GM21515 (cell line): ENCODE data around the gene OR2J2.
"Not testable (repeated sequence)": the region's sequence is repeated elsewhere in the genome, so short reads cannot be mapped to it uniquely, and the experiment has no call there.

ENCODE experiments used
- ATAC-seq: cut with Tn5 transposase; IDR thresholded peaks from one replicate; pipeline ENCODE4 v1.9.1; 2021; ENCODE audit not compliant: unreplicated experiment

Gene OR2J2

DNA sequence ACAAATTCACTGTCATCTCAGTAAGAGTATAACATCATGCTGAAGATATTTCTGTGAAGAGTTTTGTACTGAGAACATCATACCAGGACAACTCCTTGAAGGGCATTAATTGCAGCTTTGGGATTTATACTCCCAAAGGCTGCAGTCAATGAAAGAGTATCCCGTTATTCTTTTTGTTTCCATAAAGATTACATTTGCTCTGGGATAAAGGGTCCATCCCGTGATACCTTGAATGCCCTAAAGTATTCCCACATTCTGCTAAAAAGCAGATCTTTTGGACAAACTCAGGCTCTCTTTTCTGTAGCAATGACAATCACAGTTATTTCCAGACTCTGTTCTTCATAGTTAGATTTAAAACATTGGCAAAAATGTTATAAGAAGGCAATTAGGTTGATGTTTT lies at the start of gene OR2J2:
Gene OR2J2, plus strand, starts transcription at position 301 of the 400 bp plus-strand sequence. CDS start 2,729 bp downstream, outside the sequence.
- not testable (repeated sequence) for ATAC-seq

DNA sequence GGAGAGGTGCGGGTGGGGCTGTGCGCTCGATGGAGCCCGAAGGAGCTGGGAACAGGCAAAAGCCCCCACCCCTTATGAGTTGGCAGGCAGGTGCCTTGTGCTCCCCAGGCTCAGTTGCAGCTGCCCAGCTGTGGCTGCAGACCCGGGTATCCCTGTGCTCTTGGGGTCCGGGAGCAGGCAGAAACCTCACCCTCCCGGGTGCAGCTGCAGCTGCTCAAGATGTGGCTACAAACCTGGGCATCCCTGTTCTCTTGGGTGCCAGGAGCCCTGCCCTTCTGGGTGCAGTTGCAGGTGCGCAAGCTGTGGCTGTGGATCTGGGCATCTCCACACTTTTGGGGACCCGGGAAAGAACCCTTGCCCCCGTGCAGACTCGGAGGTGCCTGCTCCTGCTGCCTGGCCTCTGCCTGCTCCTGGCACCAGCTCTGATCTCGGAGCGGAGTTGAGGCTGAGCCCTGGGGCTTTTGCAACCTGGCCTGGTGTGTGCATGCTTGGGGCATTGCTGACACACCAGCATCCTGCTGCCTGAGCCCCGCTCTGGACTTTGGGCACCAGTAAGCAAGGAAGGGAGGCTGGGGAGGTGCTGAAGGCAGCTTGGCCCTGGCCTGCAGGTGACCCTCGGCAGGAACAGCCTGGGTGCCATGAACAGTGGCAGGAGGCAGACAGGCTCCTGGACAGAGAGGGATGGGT lies 41.2 kb upstream of the OR2J2 start:
- ATAC-seq: no peak

DNA sequence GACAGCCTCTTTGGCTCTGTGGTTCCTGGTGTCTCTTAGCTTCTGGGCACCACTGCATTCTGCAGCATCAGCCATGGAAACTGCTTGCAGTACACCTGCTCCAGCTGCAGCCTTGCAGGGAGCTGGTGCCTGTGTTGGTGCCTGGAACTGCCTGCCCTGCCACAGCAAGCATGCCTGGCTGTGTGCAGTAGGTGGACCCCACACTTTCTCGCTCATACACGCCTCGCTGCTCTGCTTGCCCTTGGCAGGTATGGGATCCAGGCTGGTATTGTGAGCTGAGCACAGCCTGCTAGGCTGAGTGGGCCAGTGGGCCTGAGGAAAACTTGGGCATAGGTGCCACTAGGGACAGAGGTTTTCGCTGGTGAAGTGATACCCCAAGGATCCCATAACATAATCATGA lies 40.1 kb upstream of the OR2J2 start:
- ATAC-seq: no peak

DNA sequence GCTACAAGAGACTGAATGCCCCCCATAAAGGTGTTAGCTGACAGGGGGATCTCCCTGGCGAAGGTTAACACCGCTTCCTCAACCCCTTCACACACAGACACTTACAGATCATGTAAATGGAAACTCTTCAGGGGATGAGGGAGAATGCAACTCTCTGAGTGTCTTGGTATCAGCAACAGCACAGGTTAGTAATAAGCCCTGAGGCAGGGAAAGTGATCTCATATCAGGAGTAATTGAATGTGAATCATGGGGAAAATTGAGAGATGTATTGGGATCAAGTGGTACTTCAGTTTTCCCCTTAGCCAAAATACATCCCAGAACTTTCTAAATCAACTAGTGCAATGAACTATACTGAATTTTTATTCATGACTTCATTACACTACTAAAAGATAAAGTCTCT lies 39.0 kb upstream of the OR2J2 start:
- ATAC-seq: no peak

DNA sequence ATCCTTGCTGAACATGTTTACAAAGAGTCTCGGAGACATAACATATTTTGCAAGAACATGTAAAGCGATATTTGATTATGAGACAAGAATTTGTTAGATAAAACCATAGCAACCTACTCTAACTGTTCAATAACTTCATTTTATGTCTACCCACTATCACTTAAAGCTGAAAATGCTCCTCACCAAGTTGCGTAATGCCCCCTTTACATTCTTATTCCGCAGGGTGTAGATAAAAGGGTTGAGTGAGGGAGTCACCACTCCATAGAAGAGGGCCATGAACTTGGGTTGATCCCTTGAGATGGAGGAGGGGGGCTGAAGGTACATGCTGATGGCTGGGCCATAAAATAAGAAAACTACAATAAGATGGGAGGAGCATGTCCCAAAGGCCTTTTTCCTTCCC lies 33.0 kb upstream of the OR2J2 start:
- ATAC-seq: no peak

DNA sequence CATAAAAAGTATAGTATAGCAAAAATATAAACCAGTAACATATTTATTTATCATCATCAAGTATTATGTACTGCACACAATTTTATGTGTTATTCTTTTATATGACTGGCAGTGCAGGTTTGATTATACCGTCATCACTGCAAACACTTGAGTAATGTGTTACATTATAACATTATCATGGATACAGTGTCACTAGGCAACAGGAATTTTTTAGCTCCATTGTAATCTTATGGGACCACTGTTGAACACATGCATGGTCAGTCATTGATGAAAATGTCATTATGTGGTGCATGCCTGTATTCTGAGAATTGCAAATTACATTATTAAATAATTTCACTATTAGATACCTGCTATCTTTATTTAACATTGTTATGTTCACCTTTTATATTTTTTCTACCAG lies 29.1 kb upstream of the OR2J2 start:
- no peak for ATAC-seq

DNA sequence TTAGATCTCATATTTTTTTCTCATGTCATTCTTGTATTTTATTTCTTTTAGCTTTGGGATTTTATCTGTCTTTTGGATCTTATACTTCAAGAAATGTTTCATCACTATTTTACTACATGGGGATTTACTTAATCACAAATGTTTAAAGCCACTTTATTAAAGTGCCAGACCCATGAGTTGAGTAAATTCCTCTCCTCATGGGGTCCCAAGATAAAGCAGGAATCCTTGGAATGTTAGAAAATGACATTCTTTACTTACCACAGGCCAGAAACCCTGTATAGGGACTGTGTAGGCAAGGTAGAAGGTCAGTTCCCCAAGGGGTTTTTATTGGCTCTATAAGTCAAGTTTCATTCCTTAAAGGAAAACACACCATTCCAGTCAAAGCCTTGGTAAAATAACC lies 28.4 kb upstream of the OR2J2 start:
- no peak for ATAC-seq

DNA sequence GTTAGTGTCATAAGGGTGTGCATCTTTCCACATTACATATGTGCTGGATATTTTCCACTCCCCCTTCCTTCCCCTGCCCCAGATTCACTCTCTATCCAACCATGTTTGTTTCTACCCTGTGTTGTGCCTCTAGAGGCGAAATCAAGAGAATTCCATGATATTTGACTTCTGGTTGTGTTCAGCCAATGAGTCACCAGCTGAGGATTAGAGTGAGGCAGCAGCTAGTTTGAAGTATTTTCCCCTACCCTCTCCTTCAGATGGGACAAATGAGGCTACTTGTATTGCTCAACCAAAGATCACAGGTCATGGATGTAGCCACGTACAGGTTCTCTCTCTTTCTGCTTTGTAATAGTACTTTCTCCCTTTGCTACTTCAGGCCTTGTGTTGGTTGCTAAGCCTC lies 24.5 kb upstream of the OR2J2 start:
- no peak for ATAC-seq

DNA sequence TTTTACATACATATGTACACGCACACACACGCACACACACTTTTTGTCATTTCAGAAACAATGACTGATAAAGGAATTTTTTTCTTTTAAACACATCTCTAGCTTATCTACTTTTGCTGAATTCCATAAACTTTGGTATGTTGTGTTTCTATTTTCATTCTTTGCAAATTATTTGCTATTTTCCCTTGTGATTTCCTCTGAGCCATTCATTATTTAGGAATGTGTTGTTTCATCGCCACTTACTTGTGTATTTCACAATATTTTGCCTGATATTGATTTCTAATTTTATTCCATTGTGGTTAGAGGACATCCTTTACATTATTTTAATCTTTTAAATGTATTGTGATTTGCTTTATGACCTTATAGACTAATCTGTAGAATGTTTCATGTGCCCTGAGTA lies 23.6 kb upstream of the OR2J2 start:
- ATAC-seq: no peak

DNA sequence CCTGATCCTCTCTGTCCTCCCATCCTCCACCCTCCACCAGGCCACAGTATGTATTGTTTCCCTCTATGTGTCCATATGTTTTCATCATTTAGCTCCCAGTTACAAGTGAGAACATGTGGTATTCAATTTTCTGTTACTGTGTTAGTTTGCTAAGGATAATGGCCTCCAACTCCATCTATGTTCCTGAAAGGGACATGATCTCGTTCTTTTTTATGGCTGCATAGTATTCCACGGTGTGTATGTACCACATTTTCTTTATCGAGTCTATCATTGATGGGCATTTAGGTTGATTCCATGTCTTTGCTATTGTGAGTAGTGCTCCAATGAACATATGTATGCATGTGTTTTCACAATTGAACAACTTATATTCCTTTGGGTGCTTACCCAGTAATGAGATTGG lies 21.3 kb upstream of the OR2J2 start:
- ATAC-seq: not testable (repeated sequence)

DNA sequence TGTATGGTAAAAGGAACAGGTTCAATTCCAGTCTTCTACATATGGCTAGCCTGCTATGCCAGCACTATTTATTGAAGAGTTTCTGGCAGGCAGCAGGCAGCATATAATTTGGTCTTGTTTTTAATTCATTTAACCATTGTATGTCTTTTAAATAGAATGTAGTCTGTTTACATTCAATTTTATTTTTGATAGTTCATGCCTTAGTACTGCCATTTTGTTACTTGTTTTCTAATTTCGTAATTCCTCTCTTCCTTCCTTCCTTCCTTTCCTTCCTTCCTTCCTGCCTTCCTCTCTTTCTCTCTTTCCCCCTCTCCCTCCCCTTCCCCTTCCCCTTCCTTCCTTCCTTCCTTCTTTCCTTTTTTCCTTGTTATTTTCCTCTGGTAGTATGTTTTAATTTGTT lies 17.6 kb upstream of the OR2J2 start:
- ATAC-seq: no peak

DNA sequence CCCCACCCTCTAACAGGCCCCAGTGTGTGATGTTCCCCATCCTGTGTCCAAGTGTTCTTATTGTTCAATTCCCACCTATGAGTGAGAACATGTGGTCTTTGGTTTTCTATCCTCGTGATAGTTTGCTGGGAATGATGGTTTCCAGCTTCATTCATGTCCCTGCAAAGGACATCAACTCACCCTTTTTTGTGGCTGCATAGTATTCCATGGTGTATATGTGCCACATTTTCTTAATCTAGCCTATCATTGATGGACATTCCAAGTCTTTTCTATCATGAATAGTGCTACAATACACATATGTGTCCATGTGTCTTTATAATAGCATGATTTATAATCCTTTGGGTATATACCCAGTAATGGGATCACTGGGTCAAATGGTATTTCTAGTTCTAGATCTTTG lies 15.5 kb upstream of the OR2J2 start:
- not testable (repeated sequence) for ATAC-seq

DNA sequence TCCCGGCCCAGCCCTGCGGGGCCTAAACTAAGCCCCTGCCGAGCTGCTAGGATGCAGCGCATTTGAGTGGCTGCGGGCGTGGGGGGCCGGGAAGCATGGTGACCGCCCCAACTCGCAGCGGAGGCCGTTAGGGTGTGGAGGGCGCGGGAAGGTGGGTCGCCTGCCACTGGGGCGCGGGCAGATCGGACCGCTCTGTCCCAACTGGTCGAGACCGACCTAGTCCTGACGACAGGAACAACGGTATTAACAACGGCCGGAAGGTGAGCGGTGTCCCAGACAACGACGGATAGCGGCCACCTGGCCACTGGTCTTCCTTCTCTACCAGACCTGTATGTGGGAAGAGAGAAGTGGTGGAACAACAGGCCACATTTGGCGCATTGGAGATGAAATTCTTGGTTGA lies 10.8 kb upstream of the OR2J2 start:
- not testable (repeated sequence) for ATAC-seq

DNA sequence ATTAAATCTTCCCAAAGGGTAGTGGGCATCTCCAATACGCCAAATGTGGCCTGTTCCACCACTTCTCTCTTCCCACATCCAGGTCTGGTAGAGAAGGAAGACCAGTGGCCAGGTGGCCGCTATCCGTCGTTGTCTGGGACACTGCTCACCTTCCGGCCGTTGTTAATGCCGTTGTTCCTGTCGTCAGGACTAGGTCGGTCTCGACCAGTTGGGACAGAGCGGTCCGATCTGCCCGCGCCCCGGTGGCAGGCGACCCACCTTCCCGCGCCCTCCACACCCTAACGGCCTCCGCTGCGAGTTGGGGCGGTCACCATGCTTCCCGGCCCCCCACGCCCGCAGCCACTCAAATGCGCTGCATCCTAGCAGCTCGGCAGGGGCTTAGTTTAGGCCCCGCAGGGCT lies 5.1 kb upstream of the OR2J2 start:
- not testable (repeated sequence) for ATAC-seq

DNA sequence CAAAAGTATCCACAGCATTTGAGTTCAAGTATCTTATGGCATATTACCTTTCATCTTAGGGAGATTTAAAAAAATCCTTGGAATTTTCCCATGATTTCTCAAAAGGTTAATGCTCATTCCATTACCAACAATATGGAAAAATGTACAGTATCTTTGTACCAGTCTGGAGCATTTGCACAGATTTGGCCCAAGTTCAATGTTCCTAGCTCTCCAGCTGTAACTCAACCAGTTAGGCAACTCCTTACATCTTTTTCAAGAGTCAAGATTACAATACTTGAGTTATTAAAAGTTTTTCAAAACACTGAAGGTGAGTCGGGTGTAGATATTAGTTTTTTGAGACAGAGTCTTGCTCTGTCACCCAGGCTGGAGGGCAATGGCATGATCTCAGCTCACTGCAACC lies 1.0 kb downstream of the OR2J2 start:
- ATAC-seq: no peak

DNA sequence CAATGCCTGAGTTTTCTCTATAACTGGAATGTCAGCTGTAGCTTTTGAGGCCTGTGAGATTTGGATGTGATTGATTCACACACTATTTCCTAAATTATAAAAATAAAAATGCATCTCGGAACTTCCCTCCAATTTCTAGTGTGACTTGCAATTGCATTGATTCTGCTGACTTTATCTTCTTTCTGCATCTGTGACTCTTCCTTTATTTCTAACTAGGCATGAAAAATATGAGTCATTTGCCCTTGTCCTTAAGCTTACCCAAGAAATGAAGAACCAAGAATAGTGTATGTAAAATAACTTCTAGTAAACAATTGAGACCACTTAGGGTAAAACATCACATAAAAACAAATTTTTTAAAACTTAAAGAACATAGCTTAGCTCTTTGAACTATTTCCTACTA lies 12.9 kb downstream of the OR2J2 start:
- ATAC-seq: no peak

DNA sequence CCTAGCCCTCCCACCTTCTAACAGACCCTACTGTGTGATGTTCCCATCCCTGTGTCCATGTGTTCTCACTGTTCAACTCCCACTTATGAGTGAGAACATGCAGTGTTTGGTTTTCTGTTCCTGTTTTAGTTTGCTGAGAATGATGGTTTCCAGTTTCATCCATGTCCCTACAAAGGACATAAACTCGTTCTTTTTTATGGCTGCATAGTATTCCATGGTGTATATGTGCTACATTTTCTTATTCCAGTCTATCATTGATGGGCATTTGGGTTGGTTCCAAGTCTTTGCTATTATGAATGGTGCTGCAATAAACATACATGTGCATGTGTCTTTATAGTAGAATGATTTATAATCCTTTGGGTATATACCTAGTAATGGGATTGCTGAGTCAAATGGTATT lies 18.0 kb downstream of the OR2J2 start:
- ATAC-seq: not testable (repeated sequence)

DNA sequence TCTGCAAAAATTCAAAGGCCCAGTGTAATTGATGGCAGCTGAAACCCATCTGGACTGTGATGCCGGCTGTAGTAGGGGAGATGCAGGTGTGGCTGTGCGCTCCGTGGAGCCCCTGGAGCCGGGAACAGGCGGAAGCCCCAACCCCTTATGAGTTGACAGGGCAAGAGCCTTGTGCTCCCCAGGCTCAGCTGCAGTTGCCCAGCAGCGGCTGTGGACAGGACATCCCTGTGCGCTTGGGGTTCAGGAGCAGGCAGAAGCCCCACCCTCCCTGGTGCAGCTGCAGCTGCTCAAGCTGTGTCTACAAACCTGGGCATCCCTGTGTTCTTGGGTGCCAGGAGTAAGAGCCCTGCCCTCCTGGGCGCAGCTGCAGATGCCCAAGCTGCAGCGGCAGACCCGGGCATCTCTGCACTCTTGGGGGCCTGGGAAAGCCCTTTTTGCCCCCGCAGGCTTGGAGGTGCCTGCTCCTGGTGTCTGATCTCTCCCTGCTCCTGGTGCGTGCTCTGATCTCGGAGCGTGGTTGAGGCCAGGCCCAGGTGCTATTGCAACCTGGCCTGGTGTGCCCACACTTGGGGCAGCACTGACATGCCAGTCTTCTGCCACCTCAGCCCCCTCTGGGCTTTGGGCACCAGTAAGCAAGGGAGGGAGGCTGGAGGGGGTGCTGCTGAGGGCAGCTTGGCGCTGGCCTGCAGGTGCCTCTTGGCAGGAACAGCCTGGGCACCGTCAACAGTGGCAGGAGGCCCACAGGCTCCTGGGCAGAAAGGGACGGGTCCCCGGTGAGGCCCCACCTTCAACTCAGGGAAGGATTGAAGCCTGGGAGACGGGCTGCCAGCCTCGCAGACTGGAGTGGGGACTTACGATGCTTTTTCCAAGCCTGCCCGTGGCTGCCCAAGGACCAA lies 30.3 kb downstream of the OR2J2 start:
- no peak for ATAC-seq

DNA sequence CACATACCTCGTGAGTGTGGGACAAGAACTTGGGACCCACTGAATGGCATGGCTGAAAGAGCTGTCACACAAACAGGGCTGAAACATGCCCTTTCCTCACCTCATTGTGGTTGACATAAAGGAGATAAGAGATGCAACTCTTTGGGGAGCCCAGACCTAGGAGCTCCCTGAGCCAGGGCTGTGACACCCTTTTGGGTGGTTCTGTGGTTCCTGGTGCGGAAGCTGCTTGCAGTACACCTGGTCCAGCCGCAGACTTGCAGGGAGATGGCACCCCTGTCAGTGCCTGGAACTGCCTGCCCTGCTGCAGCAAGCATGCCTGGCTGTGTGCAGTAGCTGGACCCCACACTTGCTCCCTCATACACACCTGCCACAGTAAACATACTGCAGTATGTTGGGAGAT lies 31.3 kb downstream of the OR2J2 start:
- no peak for ATAC-seq

DNA sequence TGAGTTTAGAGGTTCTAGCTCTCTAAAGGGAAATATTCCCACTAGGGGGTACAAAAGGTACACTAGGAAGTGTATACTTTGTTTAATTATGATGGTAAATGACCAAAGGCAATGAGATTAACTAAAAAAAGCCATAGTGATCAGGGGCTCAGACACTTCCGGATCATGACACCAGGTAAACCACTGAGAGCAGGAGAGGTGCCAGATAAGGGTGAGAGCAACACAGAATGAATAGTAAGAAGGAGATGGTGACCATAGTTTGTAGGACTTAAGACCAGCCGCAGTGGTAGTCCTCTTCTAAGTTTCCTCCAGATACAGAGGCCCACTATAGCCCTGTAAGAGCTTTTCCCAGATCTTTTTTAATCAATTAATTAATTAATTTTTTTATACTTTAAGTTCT lies 40.8 kb downstream of the OR2J2 start:
- no peak for ATAC-seq

DNA sequence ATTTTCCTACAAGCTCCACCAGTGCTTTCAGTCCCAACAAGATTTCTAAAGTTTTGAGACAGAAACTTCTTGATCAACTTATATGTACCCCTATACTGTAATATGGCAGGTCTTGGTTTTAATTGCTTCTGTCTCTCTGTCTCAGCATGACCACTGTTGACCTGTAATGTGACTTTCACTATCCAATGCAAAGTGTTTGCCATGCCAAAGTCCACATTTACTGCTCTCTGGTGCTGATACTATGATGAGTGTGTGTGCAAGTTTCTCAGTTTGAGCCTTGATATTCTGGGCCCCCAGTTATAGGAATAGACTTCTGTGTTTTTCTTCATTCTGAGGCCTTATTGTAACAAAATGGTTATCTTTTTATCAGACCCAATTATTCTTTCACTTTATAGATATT lies 45.8 kb downstream of the OR2J2 start:
- no peak for ATAC-seq

DNA sequence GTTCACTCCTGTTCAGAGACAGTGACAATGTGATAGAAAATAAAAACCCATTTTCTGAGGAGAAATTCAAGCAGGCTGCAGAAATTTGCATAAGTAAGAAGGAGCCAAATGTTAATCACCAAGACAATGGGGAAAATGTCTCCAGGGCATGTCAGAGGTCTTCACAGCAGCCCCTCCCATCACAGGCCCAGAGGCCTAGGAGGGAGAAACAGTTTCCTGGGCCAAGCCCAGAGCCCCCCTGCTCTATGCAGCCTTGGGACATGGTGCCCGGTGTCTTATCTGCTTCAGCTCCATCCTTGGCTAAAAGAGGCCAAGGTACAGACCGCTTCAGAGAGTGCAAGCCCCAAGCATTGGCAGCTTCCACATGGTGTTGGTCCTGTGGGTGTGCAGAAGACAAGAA lies 46.5 kb downstream of the OR2J2 start:
- not testable (repeated sequence) for ATAC-seq
